ENCODE results near the gene TSPAN19.

DNA sequence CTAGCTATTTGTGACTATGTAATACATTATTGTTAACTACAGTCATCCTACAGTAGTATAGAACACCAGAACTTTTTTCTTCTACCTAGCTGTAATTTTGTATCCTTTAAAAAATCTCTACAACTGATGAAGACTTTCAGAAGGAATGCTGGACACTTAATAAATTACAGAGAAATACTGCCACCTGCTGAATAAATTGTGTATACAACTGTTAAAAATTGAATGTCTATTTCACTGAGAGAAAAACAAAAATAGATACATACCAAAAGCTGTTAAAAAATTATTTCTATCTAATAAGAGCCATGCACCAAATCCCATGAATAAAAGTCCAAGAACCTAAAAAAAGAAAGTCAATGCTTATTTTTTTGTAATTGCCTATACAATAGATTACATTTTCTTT, 6.6 kb downstream of the TSPAN19 start:
- TF ChIP-seq ZNF274 (IDR thresholded peaks at IDR 0.05; ENCODE audit: low read depth, low read length) = no peak
- TF ChIP-seq YY1 (IDR thresholded peaks at IDR 0.05; ENCODE audit: insufficient read depth, insufficient read length) = no peak
- no peak for TF ChIP-seq SUZ12 (IDR thresholded peaks at IDR 0.05; ENCODE audit: extremely low read depth, insufficient read depth, insufficient read length)

Data from NT2/D1 (cell line).